K562 (cell line): ENCODE measurements around the gene DCUN1D4. TPM values are rescaled to one million over a fixed set of nuclear protein-coding genes. Genes with fewer than 3 reads are reported as not detected.

Source experiments
- BRF1 ChIP-seq: IDR thresholded peaks from 3 replicates; pipeline ENCODE4 v1.6.1; 2011; ENCODE audit warnings: borderline replicate concordance, mild to moderate bottlenecking; ENCODE audit not compliant: insufficient read length; ENCODE audit errors: extremely low read depth
- CBX3 ChIP-seq, 2 experiments: IDR thresholded peaks; 1 replicate in 1 of 2; 2 replicates in 1 of 2; pipeline ENCODE4 v1.6.1; 2012; ENCODE audit warnings: inconsistent platforms in 2 of 2, low read length in 2 of 2, borderline replicate concordance in 1 of 2, control low read depth in 1 of 2
- ELF4 ChIP-seq: fragments of 450-650 bp; formaldehyde crosslinking; IDR thresholded peaks from 2 replicates; pipeline ENCODE4 v1.4.0; 2022; ENCODE audit warnings: missing genetic modification characterization
- HMG20A ChIP-seq: fragments of 450-650 bp; formaldehyde crosslinking; conservative IDR thresholded peaks from 2 replicates; pipeline ENCODE4 v1.4.0; 2020; ENCODE audit warnings: mild to moderate bottlenecking, mixed read lengths
- KLF10 ChIP-seq: fragments of 250-450 bp; sonication (Bioruptor Pico); IDR thresholded peaks from 2 replicates; pipeline ENCODE4 v1.6.1; 2021; ENCODE audit warnings: matching md5 sums
- MAZ ChIP-seq, 2 experiments: fragments of 450-650 bp in 1 of 2; sonication (generic) in 1 of 2; formaldehyde crosslinking; IDR thresholded peaks in 1 of 2; conservative IDR thresholded peaks in 1 of 2; 2 replicates each; pipeline versions ENCODE4 v1.4.0 to v1.5.0; 2020; ENCODE audit warnings: mild to moderate bottlenecking in 1 of 2, missing genetic modification reagents in 1 of 2
- PHF20 ChIP-seq: fragments of 450-650 bp; IDR thresholded peaks from 2 replicates; pipeline ENCODE4 v1.6.1; 2018; ENCODE audit not compliant: partially characterized antibody
- RBM25 ChIP-seq: fragments of 200-400 bp; formaldehyde crosslinking; IDR thresholded peaks from 2 replicates; pipeline ENCODE4 v1.6.1; 2018; ENCODE audit warnings: low read length, low read depth, moderate library complexity; ENCODE audit not compliant: severe bottlenecking
- RFX1 ChIP-seq: fragments of 450-650 bp; IDR thresholded peaks from 2 replicates; pipeline ENCODE4 v1.6.1; 2016; ENCODE audit warnings: mild to moderate bottlenecking, moderate library complexity
- SMARCE1 ChIP-seq: fragments of 450-650 bp; IDR thresholded peaks from 2 replicates; pipeline ENCODE4 v1.7.1; 2016; ENCODE audit warnings: mild to moderate bottlenecking
- SMC3 ChIP-seq: conservative IDR thresholded peaks from 2 replicates; pipeline ENCODE4 v1.6.1; 2011; ENCODE audit warnings: low read depth, low read length, improper control_type of control experiment; ENCODE audit not compliant: insufficient read depth
- SP2 ChIP-seq: IDR thresholded peaks from 2 replicates; pipeline ENCODE4 v1.6.1; 2011; ENCODE audit warnings: mild to moderate bottlenecking, low read depth, low read length, moderate library complexity; ENCODE audit not compliant: poor library complexity, severe bottlenecking; ENCODE audit errors: extremely low read depth
- ZFP1 ChIP-seq: fragments of 450-650 bp; formaldehyde crosslinking; IDR thresholded peaks from 2 replicates; pipeline ENCODE4 v1.4.0; 2020; ENCODE audit warnings: mild to moderate bottlenecking, mixed read lengths
- ZNF764 ChIP-seq: fragments of 250-450 bp; sonication (Bioruptor Pico); IDR thresholded peaks from 2 replicates; pipeline ENCODE4 v1.4.0; 2020; ENCODE audit warnings: low read depth, mild to moderate bottlenecking, moderate library complexity
- polyA plus RNA-seq, 8 experiments: library from polyadenylated mRNA; depleted of rRNA in 4 of 8; stranded (reverse) in 5 of 8; unstranded in 3 of 8; fragments of >200 nt; fragmentation: Nextera tagmentation in 2 of 8; fragmentation: Illumina TruSeq in 1 of 8; extraction: Ambion mirVana in 2 of 8; extraction: Trizol in 1 of 8; gene quantifications; 2 replicates each; pipeline versions ENCODE4 v1.2.1 to v1.2.3, GENCODE V29; 2011 to 2014; ENCODE audit warnings: inconsistent platforms in 1 of 8, missing spikeins in 1 of 8
- total RNA-seq, 7 experiments: library from RNA; depleted of rRNA in 6 of 7; stranded (reverse); fragments of >200 nt in 6 of 7; fragmentation: Illumina TruSeq in 2 of 7; extraction: Trizol in 2 of 7; gene quantifications; 2 replicates each; pipeline versions ENCODE4 v1.2.1 to v1.2.3, GENCODE V29; 2011 to 2021; ENCODE audit warnings: low replicate concordance in 1 of 7
- TF ChIP-seq, protein P1 (sequence below): fragments of 450-650 bp; formaldehyde crosslinking; IDR thresholded peaks from 2 replicates; pipeline ENCODE4 v1.4.0; 2020; ENCODE audit warnings: mild to moderate bottlenecking, moderate library complexity
- TF ChIP-seq, protein P2 (sequence below): fragments of 250-450 bp; sonication (Bioruptor Pico); IDR thresholded peaks from 2 replicates; pipeline ENCODE4 v1.9.0; 2021; ENCODE audit warnings: mild to moderate bottlenecking
- TF ChIP-seq, protein P3 (sequence below): fragments of 450-650 bp; conservative IDR thresholded peaks from 2 replicates; pipeline ENCODE4 v1.6.1; 2016; ENCODE audit warnings: missing genetic modification characterization, low read depth, mild to moderate bottlenecking, control low read depth, missing compliant biosample characterization
- TF ChIP-seq, protein P4 (sequence below), 2 experiments: fragments of 450-650 bp; conservative IDR thresholded peaks; 2 replicates each; pipeline ENCODE4 v1.6.1; 2017; ENCODE audit warnings: mild to moderate bottlenecking in 2 of 2, moderate library complexity in 2 of 2
- TF ChIP-seq, protein P5 (sequence below): fragments of 450-650 bp; IDR thresholded peaks from 2 replicates; pipeline ENCODE4 v1.7.1; 2018; ENCODE audit warnings: mild to moderate bottlenecking, low read depth; ENCODE audit not compliant: partially characterized antibody

DCUN1D4 gene
- total and polyA plus RNA-seq, 9 of the 15 experiments (the other 6 are each of a cell fraction or from before 2014, with no cell fraction given): 15.1 to 73.5 (median 23.0) TPM

DNA sequence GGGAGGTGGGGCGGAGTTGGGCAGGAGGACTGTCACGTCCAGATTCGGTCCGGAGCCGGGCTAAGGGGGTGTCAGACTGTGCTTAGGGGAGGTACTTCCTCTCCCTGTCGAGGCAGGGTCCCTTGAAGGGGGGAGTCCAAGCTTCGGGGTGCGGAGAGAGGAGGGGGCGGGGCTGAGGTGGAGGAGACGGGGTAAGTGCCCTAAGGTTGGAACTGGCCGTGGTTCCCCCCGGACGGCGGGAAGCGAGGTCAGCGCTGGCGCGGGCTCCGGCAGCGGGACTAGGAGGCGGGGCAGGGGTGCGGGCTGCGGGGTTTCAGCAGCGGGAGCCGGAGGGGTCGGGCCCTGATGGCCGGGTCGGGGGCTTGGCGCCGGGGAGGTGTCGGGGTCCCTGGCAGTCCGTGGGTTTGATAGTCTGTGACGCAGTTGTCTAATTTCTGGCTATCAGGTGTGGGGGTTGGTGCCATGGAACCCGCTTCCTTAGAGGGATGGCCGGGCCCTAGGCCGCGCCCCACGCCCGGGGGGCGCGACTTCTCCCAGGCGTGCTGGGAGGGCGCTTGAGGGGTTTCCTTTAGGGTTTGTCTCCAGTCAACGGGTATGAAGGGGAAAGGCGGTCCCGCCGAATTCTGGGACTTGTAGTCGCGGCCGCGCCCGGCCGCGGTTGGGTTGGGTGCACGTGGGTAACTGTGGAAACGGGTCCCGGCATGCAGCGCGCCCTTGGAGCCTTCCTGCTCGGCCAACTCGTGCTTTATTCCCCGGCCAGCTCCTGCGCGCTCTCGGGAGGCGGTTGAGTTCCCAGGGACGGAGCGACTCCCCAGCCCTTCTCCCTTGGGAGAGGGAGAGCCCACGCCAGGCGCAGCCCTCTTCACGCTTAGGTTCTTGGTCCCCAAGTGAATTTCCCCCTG is 1.5 kb downstream of the DCUN1D4 start (continued):
- TF ChIP-seq, protein P1, sequence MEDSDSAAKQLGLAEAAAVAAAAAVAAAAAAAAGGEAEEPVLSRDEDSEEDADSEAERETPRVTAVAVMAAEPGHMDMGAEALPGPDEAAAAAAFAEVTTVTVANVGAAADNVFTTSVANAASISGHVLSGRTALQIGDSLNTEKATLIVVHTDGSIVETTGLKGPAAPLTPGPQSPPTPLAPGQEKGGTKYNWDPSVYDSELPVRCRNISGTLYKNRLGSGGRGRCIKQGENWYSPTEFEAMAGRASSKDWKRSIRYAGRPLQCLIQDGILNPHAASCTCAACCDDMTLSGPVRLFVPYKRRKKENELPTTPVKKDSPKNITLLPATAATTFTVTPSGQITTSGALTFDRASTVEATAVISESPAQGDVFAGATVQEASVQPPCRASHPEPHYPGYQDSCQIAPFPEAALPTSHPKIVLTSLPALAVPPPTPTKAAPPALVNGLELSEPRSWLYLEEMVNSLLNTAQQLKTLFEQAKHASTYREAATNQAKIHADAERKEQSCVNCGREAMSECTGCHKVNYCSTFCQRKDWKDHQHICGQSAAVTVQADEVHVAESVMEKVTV (CRISPR knock-in tag): no peak
- TF ChIP-seq MAZ (CRISPR knock-in tag; conservative IDR thresholded peaks at IDR 0.05 in 1 of 2, IDR thresholded peaks at IDR 0.05 in 1 of 2): peak in 1 of 2 experiments; percentile 8; a peak in 1 of 4 replicates
- no peak; a peak in 1 of 3 replicates for TF ChIP-seq CBX3 (IDR thresholded peaks at IDR 0.05; ENCODE audit: borderline replicate concordance in 1 of 2, low read length in 2 of 2)
- TF ChIP-seq PHF20: no peak
- no peak for TF ChIP-seq RBM25
- TF ChIP-seq, protein P2, sequence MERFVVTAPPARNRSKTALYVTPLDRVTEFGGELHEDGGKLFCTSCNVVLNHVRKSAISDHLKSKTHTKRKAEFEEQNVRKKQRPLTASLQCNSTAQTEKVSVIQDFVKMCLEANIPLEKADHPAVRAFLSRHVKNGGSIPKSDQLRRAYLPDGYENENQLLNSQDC (CRISPR knock-in tag): no peak
- TF ChIP-seq SMARCE1: no peak
- TF ChIP-seq ZNF764 (CRISPR knock-in tag): no peak
- peak; percentile 86 for TF ChIP-seq RFX1
- TF ChIP-seq KLF10 (CRISPR knock-in tag): no peak
- TF ChIP-seq ELF4 (CRISPR knock-in tag): no peak
- TF ChIP-seq, protein P3, sequence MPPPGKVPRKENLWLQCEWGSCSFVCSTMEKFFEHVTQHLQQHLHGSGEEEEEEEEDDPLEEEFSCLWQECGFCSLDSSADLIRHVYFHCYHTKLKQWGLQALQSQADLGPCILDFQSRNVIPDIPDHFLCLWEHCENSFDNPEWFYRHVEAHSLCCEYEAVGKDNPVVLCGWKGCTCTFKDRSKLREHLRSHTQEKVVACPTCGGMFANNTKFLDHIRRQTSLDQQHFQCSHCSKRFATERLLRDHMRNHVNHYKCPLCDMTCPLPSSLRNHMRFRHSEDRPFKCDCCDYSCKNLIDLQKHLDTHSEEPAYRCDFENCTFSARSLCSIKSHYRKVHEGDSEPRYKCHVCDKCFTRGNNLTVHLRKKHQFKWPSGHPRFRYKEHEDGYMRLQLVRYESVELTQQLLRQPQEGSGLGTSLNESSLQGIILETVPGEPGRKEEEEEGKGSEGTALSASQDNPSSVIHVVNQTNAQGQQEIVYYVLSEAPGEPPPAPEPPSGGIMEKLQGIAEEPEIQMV (tag): no peak
- no peak for TF ChIP-seq SP2
- TF ChIP-seq SMC3: no peak
- TF ChIP-seq, protein P4, sequence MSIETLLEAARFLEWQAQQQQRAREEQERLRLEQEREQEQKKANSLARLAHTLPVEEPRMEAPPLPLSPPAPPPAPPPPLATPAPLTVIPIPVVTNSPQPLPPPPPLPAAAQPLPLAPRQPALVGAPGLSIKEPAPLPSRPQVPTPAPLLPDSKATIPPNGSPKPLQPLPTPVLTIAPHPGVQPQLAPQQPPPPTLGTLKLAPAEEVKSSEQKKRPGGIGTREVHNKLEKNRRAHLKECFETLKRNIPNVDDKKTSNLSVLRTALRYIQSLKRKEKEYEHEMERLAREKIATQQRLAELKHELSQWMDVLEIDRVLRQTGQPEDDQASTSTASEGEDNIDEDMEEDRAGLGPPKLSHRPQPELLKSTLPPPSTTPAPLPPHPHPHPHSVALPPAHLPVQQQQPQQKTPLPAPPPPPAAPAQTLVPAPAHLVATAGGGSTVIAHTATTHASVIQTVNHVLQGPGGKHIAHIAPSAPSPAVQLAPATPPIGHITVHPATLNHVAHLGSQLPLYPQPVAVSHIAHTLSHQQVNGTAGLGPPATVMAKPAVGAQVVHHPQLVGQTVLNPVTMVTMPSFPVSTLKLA (conservative IDR thresholded peaks at IDR 0.05): peak; percentile 99
- no peak for TF ChIP-seq ZFP1 (CRISPR knock-in tag)
- no peak for TF ChIP-seq BRF1
- TF ChIP-seq, protein P5, sequence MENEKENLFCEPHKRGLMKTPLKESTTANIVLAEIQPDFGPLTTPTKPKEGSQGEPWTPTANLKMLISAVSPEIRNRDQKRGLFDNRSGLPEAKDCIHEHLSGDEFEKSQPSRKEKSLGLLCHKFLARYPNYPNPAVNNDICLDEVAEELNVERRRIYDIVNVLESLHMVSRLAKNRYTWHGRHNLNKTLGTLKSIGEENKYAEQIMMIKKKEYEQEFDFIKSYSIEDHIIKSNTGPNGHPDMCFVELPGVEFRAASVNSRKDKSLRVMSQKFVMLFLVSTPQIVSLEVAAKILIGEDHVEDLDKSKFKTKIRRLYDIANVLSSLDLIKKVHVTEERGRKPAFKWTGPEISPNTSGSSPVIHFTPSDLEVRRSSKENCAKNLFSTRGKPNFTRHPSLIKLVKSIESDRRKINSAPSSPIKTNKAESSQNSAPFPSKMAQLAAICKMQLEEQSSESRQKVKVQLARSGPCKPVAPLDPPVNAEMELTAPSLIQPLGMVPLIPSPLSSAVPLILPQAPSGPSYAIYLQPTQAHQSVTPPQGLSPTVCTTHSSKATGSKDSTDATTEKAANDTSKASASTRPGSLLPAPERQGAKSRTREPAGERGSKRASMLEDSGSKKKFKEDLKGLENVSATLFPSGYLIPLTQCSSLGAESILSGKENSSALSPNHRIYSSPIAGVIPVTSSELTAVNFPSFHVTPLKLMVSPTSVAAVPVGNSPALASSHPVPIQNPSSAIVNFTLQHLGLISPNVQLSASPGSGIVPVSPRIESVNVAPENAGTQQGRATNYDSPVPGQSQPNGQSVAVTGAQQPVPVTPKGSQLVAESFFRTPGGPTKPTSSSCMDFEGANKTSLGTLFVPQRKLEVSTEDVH: no peak
- TF ChIP-seq HMG20A (CRISPR knock-in tag): no peak
